ENCODE data around the gene USP9X.

USP9X gene

GRCh38 chrX:41119803-41120202 is 34.6 kb downstream of the USP9X start:
- in situ Hi-C loops (cut with MboI; ENCODE audit: low sequenced_read_pairs), result no loop called here
- H3K9me3 ChIP-seq, result no peaks in the 10 kb centered on the region
- DNase-seq (ENCODE audit: low spot score in 2 of 2), result no peak
- peaks cover 13% of the 10 kb centered on the region for H3K4me1 ChIP-seq
- H3K36me3 ChIP-seq (replicated peaks), result peaks cover 23% of the 10 kb centered on the region
- H3K4me3 ChIP-seq, result no peak overlapping the region
- H3K27me3 ChIP-seq (ENCODE audit: low read depth), result no peaks in the 10 kb centered on the region

- H3K27me3 ChIP-seq (ENCODE audit: low read depth), result no peaks in the 10 kb centered on the region
- H3K4me3 ChIP-seq, result no peak overlapping the region
- in situ Hi-C loops (cut with MboI; ENCODE audit: low sequenced_read_pairs), result no loop called here
- DNase-seq (ENCODE audit: low spot score in 2 of 2), result no peak
- peaks cover 40% of the 10 kb centered on the region for H3K36me3 ChIP-seq (replicated peaks)
- H3K4me1 ChIP-seq, result peaks cover 11% of the 10 kb centered on the region; the same call in 1 of the 2 replicates
- no peaks in the 10 kb centered on the region for H3K9me3 ChIP-seq
Observed at GRCh38 chrX:41121766-41122165, 36.5 kb downstream of the USP9X start.

- in situ Hi-C loops (cut with MboI; ENCODE audit: low sequenced_read_pairs), result no loop called here
Observed at GRCh38 chrX:41122664-41123257, 37.5 kb downstream of the USP9X start.

DNA sequence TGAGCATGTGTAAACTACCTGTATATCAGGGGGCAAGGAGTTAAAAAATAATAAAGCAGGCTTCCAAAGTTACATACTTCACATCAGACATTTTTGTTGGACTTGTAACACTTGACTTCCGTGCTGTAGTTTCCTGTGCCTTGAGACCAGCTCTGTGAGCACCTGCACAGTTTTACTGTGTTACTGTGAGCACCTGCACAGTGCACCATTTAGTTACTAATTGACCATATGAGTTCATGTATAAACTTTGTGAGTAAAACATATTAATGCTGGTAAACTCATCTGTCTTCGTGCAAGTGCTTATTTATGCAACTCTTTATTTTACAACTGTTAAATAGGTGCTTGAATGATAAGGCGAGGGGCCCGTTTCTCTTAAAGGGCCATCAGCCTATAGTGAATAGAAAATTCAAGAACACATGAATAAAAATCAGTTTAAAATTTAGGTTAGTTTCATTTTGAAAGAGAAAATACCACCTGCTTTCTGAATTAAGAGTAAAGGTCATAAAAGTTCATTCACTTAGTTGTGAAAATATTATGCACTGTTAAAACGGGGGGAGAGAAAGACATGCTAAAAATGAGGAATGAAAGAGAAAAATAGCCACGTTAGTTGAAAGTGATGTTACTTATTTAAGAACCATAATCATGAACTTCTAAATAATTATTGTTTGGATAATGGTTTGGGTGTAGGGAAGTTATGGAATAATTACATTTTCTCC is 42.4 kb downstream of the USP9X start:
- H3K9me3 ChIP-seq, result no peaks in the 10 kb centered on the region
- peaks cover 75% of the 10 kb centered on the region for H3K36me3 ChIP-seq (replicated peaks)
- in situ Hi-C loops (cut with MboI; ENCODE audit: low sequenced_read_pairs), result no loop called here
- no peak for DNase-seq (ENCODE audit: low spot score in 2 of 2)
- H3K4me1 ChIP-seq, result peaks cover 8% of the 10 kb centered on the region; the same call in 1 of the 2 replicates
- no peak overlapping the region for H3K4me3 ChIP-seq
- no peaks in the 10 kb centered on the region for H3K27me3 ChIP-seq (ENCODE audit: low read depth)

More at GRCh38 chrX:41122664-41123257, 37.5 kb downstream of the USP9X start:
- DNase-seq (ENCODE audit: low spot score in 2 of 2), result no peak
- Histone ChIP-seq H3K9me3 (no peaks in the 10 kb centered on the region), H3K4me1 (peaks cover 8% of the 10 kb centered on the region; the same call in 1 of the 2 replicates), H3K36me3 (replicated peaks) (peaks cover 45% of the 10 kb centered on the region), H3K27me3 (ENCODE audit: low read depth) (no peaks in the 10 kb centered on the region), H3K4me3 (no peak overlapping the region)

DNA sequence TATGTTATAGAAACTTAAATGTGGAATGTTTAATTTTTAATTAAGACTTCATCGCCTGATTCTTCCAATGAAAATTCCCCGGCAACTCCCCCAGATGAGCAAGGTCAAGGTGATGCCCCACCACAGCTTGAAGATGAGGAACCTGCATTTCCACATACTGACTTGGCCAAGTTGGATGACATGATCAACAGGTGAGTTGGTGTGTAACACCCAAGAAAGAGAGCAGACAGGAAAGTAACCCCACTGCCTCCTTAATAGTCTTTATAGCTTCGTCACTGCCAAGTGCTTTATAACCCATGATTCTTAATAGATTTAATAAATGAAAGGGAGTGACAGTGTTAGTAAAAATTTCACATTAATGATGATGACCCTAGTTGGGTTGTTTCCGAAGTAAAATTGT is 43.7 kb downstream of the USP9X start:
- in situ Hi-C loops (cut with MboI; ENCODE audit: low sequenced_read_pairs), result no loop called here
- peaks cover 76% of the 10 kb centered on the region for H3K36me3 ChIP-seq (replicated peaks)
- no peaks in the 10 kb centered on the region for H3K9me3 ChIP-seq
- no peak for DNase-seq (ENCODE audit: low spot score in 2 of 2)
- H3K27me3 ChIP-seq (ENCODE audit: low read depth), result no peaks in the 10 kb centered on the region
- H3K4me1 ChIP-seq, result peaks cover 8% of the 10 kb centered on the region; the same call in 1 of the 2 replicates
- no peak overlapping the region for H3K4me3 ChIP-seq

GRCh38 chrX:41131766-41132165 is 46.5 kb downstream of the USP9X start:
- H3K36me3 ChIP-seq (replicated peaks), result peaks cover 75% of the 10 kb centered on the region
- in situ Hi-C loops (cut with MboI; ENCODE audit: low sequenced_read_pairs), result no loop called here

DNA sequence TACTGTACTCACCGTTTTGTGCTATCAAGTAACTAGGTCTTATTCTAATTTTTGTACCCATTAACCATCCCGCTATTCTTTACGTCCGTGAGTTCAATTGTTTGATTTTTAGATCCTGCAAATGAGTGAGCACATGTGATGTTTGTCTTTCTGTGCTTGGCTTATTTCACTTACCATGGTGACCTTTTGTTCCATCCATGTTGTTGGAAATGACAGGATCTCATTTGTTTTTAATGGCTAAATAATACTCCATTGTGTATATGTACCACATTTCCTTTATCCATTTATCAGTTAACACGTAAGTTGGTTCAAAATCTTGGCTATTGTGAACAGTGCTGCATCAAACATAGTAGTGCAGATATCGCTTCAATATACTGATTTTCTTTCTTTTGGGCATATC is 48.3 kb downstream of the USP9X start:
- Histone ChIP-seq H3K36me3 (replicated peaks) (peaks cover 76% of the 10 kb centered on the region), H3K4me1 (no peaks in the 10 kb centered on the region), H3K27me3 (ENCODE audit: low read depth) (no peaks in the 10 kb centered on the region), H3K9me3 (no peaks in the 10 kb centered on the region), H3K4me3 (no peak overlapping the region)
- no peak for DNase-seq (ENCODE audit: low spot score in 2 of 2)
- in situ Hi-C loops (cut with MboI; ENCODE audit: low sequenced_read_pairs), result no loop called here

More at GRCh38 chrX:41131766-41132165, 46.5 kb downstream of the USP9X start:
- Histone ChIP-seq H3K27me3 (ENCODE audit: low read depth) (no peaks in the 10 kb centered on the region), H3K9me3 (no peaks in the 10 kb centered on the region), H3K4me3 (no peak overlapping the region), H3K4me1 (no peaks in the 10 kb centered on the region)
- no peak for DNase-seq (ENCODE audit: low spot score in 2 of 2)

GRCh38 chrX:41137589-41137988 is 52.3 kb downstream of the USP9X start:
- in situ Hi-C loops (cut with MboI; ENCODE audit: low sequenced_read_pairs), result no loop called here
- no peak overlapping the region for H3K4me3 ChIP-seq
- peaks cover 90% of the 10 kb centered on the region for H3K36me3 ChIP-seq (replicated peaks)
- H3K9me3 ChIP-seq, result no peaks in the 10 kb centered on the region
- DNase-seq (ENCODE audit: low spot score in 2 of 2), result peak in 1 of 2 experiments; percentile 32
- no peaks in the 10 kb centered on the region for H3K4me1 ChIP-seq
- H3K27me3 ChIP-seq (ENCODE audit: low read depth), result no peaks in the 10 kb centered on the region

DNA sequence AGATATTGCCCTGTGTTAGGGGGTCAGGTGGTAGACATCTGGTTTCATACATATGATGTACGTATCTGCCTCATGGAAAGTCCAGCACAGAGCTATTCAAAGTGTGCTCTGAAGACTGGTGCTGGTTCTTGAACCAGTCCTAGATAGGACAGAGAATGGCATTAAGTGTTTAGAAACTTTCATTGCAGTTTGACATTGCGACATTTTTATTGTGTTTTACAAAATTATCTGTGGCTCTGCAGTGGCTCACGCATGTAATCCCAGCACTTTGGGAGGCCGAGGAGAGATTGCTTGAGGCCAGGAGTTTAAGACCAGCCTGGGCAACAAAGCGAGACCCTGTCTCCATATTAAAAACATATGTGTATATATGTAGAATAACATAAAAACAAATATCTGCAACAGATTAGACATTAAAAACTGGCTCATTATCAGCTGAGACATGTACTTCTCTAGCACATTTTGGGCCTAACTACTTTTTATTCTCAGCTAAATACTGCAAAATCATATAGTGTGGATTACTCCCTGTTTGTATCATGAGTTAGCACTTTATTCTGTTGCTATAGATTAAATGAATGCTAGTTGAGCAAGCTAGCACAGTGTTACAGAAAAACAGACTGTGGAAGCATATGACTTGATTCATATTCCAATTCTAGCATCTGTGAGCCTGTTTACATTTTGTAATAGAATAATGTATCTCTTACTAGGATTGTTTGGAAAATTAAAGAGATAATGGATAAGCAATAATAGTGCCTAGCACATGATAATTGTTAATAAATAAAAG is 57.1 kb downstream of the USP9X start:
- Histone ChIP-seq H3K4me3 (no peak overlapping the region), H3K27me3 (ENCODE audit: low read depth) (no peaks in the 10 kb centered on the region), H3K4me1 (no peaks in the 10 kb centered on the region), H3K36me3 (replicated peaks) (peaks cover 84% of the 10 kb centered on the region), H3K9me3 (no peaks in the 10 kb centered on the region)
- in situ Hi-C loops (cut with MboI; ENCODE audit: low sequenced_read_pairs), result no loop called here
- no peak for DNase-seq (ENCODE audit: low spot score in 2 of 2)

GRCh38 chrX:41144873-41145272 is 59.6 kb downstream of the USP9X start:
- in situ Hi-C loops (cut with MboI; ENCODE audit: low sequenced_read_pairs), result no loop called here
- Histone ChIP-seq H3K9me3 (no peaks in the 10 kb centered on the region), H3K4me1 (no peaks in the 10 kb centered on the region), H3K27me3 (ENCODE audit: low read depth) (no peaks in the 10 kb centered on the region), H3K36me3 (replicated peaks) (peaks cover 87% of the 10 kb centered on the region), H3K4me3 (no peak overlapping the region)
- no peak for DNase-seq (ENCODE audit: low spot score in 2 of 2)

DNA sequence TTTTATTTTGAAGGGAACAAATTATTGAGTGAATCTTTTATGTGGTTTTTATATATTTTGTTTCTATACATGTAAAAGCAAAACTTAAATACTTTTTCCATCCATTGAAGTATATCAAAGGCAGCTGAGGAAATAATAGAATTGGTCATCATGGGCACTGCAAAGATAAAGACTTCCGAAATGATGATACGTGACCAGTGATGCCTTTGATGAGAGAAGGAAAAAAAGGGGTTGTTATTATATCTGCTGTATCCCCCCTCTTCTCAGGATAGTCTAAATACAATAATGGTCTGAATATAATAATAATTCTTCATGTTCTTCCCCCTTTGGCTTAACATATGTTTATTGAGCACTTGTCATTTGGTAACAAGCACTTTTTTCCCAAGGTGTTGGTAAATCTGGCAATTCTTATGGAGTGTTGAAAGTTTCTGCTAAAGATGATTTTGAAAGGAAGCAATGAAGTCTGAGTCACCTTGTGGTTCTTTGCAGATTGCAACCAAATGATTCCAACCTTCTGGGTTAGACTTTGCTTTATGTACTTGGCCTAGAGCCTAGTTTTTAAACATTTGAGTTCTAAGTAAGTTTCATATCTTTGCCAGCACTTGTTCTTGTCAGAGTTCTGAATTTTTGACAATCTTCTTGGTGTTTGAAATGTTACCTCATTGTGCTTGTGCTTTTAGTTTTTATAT is 60.8 kb downstream of the USP9X start:
- in situ Hi-C loops (cut with MboI; ENCODE audit: low sequenced_read_pairs), result no loop called here
- no peak for DNase-seq (ENCODE audit: low spot score in 2 of 2)
- Histone ChIP-seq H3K9me3 (no peaks in the 10 kb centered on the region), H3K4me1 (no peaks in the 10 kb centered on the region), H3K4me3 (no peak overlapping the region), H3K27me3 (ENCODE audit: low read depth) (no peaks in the 10 kb centered on the region), H3K36me3 (replicated peaks) (peaks cover 84% of the 10 kb centered on the region)

DNA sequence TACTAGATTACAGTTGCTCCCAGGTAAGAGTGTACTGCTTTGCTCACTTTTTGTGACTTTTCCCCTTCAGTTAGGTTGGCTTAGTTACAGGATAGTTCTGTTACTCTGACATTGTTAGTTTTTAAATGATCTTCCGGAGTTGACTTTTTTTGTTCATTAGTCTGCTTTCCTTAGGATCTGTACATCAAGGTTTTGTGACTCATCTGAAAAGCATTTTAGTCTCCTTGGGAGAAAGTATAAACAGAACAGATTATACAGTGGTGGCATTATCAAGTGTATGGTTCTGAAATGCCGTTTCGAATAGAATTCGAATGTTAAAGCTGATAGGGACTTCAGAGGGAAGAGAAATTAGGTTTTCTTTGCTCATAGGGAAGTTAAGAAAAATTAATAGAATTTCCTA is 63.3 kb downstream of the USP9X start:
- Histone ChIP-seq H3K9me3 (no peaks in the 10 kb centered on the region), H3K36me3 (replicated peaks) (peaks cover 78% of the 10 kb centered on the region), H3K4me3 (no peak overlapping the region), H3K27me3 (ENCODE audit: low read depth) (no peaks in the 10 kb centered on the region), H3K4me1 (peaks cover 17% of the 10 kb centered on the region)
- DNase-seq (ENCODE audit: low spot score in 2 of 2), result no peak
- in situ Hi-C loops (cut with MboI; ENCODE audit: low sequenced_read_pairs), result no loop called here

- H3K36me3 ChIP-seq (replicated peaks), result peaks cover 85% of the 10 kb centered on the region
- H3K9me3 ChIP-seq, result no peaks in the 10 kb centered on the region
- in situ Hi-C loops (cut with MboI; ENCODE audit: low sequenced_read_pairs), result loop anchor here (25.0 kb wide), 1 partner anchor 488 kb away; no protein-coding TSS in a partner anchor
- H3K4me1 ChIP-seq, result peaks cover 20% of the 10 kb centered on the region
- H3K27me3 ChIP-seq (ENCODE audit: low read depth), result no peaks in the 10 kb centered on the region
- no peak overlapping the region for H3K4me3 ChIP-seq
- DNase-seq (ENCODE audit: low spot score in 2 of 2), result no peak
Observed at GRCh38 chrX:41150043-41150442, 64.8 kb downstream of the USP9X start.
